Astrocyte of the spinal cord (primary cell): ENCODE data around the gene UPB1.

Source experiments
- DNase-seq: peaks from one replicate; pipeline ENCODE4 v3.0.0; 2011; ENCODE audit warnings: low read depth, low spot score
- H3K4me3 ChIP-seq: 2 replicates; pipeline ENCODE4 v1.5.1; 2011; ENCODE audit warnings: low read depth, mild to moderate bottlenecking, low read length, moderate library complexity
- in situ Hi-C: cut with HindIII; loops from 2 replicates; pipeline ENCODE4 v1.10.0; 2017; ENCODE audit warnings: low sequenced_read_pairs
- TF ChIP-seq, protein P1 (sequence below): IDR thresholded peaks from 2 replicates; pipeline ENCODE4 v1.5.1; 2012; ENCODE audit warnings: low read depth, mild to moderate bottlenecking, low read length, inconsistent platforms

UPB1 gene

DNA sequence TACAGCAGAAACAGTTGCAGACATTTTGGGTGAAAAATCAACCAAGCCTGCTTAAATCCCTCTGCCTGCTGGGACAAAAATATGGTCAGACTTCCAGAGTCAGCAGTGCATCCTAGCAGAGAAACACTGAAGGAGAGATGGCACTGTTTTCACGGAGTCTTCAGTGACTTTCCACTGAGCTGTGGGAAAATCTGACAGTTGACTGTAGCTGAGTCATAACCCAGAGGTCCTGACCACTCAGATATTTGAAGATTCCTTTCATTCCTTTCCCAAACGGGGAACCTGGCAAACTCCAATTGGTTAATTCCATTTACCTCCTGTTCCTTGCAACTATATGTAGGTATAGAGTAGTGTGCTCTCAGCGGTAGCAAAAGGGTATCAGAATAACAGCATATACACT is 20.9 kb upstream of the UPB1 start:
- TF ChIP-seq, protein P1, sequence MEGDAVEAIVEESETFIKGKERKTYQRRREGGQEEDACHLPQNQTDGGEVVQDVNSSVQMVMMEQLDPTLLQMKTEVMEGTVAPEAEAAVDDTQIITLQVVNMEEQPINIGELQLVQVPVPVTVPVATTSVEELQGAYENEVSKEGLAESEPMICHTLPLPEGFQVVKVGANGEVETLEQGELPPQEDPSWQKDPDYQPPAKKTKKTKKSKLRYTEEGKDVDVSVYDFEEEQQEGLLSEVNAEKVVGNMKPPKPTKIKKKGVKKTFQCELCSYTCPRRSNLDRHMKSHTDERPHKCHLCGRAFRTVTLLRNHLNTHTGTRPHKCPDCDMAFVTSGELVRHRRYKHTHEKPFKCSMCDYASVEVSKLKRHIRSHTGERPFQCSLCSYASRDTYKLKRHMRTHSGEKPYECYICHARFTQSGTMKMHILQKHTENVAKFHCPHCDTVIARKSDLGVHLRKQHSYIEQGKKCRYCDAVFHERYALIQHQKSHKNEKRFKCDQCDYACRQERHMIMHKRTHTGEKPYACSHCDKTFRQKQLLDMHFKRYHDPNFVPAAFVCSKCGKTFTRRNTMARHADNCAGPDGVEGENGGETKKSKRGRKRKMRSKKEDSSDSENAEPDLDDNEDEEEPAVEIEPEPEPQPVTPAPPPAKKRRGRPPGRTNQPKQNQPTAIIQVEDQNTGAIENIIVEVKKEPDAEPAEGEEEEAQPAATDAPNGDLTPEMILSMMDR, result no peak
- in situ Hi-C loops, result no loop called here
- H3K4me3 ChIP-seq, result no peak overlapping the region
- DNase-seq, result peak; percentile 89

DNA sequence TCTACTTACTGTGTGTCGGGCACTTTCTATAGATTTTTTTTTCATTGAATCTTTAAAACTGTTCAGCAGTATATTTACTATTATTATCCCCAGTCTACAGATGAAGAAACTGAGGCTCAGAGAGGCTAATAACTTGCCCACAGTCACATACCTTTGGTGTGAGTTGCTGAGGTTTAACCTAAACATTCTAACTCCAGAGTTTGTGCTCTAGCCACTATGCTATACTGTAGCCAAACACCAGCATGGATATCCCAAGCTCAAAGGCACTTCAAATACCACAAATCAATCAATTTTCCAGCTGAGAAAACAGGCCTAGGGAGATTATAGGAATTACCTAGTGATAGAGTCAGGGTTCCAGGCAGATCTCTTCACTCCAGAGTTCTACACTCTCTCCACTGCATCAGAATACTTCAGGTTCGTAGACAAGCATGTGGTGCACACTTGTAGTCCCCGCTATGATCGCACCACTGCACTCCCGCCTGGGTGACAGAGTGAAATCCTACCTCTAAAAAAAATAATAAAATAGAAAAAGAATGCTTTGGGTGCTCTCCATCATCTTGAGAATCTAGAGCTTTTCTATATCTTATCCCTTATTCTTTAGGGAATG is 20.4 kb upstream of the UPB1 start:
- in situ Hi-C loops, result no loop called here
- DNase-seq, result peak; percentile 54
- H3K4me3 ChIP-seq, result no peak overlapping the region
- TF ChIP-seq, protein P1, result no peak

DNA sequence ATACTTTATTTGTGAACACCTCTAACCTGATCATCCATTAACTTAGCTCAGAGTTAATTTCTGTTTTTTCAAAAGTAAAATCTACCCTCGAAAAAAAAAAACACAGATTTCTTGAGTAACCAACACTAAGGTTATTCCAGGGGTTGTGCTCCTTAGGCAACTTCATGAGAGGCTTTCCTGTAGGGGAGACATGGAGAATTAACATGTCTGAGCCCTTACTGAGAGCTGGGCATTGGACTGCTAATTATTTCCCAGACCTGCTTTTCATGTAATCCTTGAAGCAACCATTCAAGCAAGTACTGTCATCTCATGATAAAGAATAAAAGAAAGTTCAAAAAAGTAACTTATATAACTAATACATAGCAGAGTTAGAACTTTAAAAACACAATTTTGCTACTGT is 13.5 kb upstream of the UPB1 start:
- DNase-seq, result no peak
- TF ChIP-seq, protein P1, result no peak
- in situ Hi-C loops, result no loop called here
- H3K4me3 ChIP-seq, result no peak overlapping the region

DNA sequence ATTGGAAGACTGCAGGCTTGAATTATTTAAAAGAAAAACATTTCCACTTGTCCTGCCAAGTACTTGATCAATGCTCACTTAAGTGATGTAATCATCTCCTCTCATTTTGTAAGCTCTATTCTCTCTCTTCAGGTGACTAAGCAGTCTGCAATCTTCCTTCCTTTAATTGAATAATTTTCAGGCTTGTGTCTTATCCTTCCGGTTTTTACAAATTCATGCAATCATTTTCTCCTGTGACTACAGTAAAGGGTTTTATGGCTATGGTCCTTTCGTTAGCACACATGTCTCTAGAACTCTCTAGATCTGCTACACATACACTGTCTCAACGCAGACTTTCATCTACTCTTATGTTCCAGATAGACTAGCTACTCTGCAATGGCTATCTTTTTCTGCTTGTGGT is 12.6 kb upstream of the UPB1 start:
- TF ChIP-seq, protein P1, result no peak

DNA sequence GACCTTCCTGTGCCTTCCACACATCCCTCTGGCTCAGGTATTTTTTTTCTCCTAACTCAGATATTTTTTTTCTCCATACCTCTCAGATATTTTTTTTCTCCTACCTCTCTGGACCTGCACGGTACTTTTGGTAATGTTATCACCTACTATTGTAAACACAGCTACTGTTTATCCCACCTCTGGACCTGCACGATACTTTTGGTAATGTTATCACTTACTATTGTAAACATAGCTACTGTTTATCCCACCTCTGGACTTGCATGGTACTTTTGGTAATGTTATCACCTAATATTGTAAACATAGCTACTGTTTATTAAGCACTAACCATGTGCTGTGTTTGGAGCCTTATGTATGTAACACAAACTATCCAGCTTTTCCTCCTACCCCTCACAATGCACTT is 12.1 kb upstream of the UPB1 start:
- H3K4me3 ChIP-seq, result no peak overlapping the region
- in situ Hi-C loops, result no loop called here
- DNase-seq, result no peak
- TF ChIP-seq, protein P1, result no peak

More for the DNA sequence above, 12.6 kb upstream of the UPB1 start:
- in situ Hi-C loops, result no loop called here
- DNase-seq, result peak; percentile 68
- no peak overlapping the region for H3K4me3 ChIP-seq

DNA sequence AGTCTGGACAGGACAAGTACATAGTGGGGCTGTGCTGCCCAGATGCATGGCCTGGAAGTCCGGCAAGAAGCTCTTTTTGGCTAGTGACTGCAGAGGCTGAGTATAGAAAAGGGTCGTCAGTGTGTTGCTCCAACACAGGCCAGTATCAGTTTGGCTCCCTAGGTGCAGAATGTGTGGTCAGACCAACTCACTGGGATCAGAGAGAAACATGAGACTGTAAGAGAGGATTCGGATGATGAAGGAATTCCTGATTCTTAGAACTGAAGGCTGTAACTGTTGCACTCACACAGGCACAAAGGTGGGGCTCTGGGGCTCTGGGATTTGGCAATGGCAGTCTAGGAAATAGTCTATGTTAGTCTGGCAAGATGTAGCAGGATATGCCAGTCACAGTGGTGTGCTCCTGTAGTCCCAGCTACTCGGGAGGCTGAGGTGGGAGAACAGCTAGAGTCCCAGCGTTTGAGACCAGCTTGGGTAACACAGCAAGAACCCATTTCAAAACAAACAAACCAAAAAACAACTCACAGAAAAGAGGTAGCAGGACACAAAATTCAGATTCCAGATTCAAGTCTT is 11.1 kb upstream of the UPB1 start:
- peak; percentile 40 for DNase-seq
- no peak overlapping the region for H3K4me3 ChIP-seq
- in situ Hi-C loops, result no loop called here
- TF ChIP-seq, protein P1, result no peak

DNA sequence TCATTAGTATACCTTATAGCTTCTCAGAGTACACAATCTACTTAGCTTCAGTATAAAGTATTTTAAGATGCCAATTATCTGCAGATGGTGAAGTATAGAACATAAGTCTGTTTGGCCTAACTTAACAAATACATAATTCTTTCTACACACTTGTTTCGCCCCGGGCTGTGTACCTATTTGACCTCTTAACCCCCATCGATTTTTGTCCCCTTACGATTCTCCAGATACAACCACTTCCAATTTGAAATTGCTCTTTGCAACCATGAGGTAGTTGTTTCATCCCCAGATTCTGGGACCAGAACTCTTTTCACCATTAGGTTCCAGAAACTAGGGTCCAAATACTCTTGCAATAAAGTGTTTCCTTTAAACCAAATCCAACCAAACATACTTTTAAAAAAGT is 10.0 kb upstream of the UPB1 start:
- in situ Hi-C loops, result no loop called here
- no peak overlapping the region for H3K4me3 ChIP-seq
- TF ChIP-seq, protein P1, result no peak
- no peak for DNase-seq
